Stimulated activated naive CD8-positive, alpha-beta T cell treated with anti-CD3 and anti-CD28 coated beads, Interleukin-15, Interleukin-2, amounts not matched to agents 100 ng/mL and 50 ng/mL, for 24 hours (primary cell): ENCODE data around the gene ARID1B.

Experiments used
- H3K27ac Mint-ChIP-seq: one replicate; pipeline ENCODE4 v1.8.0; 2021; ENCODE audit warnings: mild to moderate bottlenecking, mixed read lengths
- H3K27me3 Mint-ChIP-seq: one replicate; pipeline ENCODE4 v1.8.0; 2021; ENCODE audit warnings: mixed read lengths
- H3K36me3 Mint-ChIP-seq: one replicate; pipeline ENCODE4 v1.8.0; 2021; ENCODE audit warnings: low read depth, mixed read lengths
- H3K4me1 Mint-ChIP-seq: one replicate; pipeline ENCODE4 v1.8.0; 2021; ENCODE audit warnings: low read depth, mixed read lengths
- H3K4me3 Mint-ChIP-seq: one replicate; pipeline ENCODE4 v1.8.0; 2021; ENCODE audit warnings: mild to moderate bottlenecking, mixed read lengths
- H3K9me3 Mint-ChIP-seq: one replicate; pipeline ENCODE4 v1.8.0; 2021; ENCODE audit warnings: mixed read lengths

The ARID1B gene

DNA sequence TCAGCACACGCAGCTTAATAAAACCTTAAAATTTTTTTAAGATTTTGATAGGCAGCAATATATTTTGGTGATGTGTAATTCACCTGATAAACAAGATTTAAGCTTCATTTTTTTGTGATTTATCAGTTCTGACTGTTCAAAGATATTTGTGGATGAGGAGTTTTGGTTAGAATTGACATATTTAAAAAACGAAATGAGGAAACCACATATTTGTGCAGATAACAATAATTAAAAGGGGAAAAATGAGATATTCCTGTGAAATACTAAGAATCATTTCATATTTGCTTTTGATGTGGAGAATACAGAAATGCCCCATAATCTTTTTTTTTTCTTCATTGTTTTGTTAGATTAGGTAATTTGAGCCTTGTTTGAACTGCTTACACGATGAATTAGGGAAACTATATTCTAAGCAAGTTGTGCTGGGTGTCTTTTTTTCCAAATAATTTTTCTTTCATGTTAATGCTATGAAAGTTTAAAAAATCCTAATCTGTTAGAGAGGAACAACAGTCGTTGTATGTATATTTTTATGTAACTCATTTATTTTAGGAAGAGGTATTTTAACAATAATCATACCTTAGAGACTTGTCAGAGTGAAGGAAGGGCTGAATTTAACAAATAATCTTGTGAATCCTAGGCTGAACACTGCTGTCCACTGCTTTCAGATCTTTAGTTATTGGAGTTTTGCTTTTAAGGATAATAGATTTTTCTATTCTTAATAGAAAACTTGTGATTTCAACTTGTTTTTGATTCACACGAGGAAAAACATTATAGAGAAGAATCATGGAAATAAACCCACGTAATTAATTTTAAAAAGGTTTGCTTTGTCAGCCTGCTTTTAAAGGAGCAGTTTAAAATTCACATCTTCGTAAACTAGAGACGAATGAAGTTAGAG, 4.0 kb downstream of the ARID1B start:
- H3K27ac Mint-ChIP-seq, result peak overlapping the region; percentile 92
- peaks cover 55% of the 10 kb centered on the region for H3K4me1 Mint-ChIP-seq
- H3K4me3 Mint-ChIP-seq, result peak overlapping the region; percentile 88
- no peaks in the 10 kb centered on the region for H3K9me3 Mint-ChIP-seq
- no peaks in the 10 kb centered on the region for H3K27me3 Mint-ChIP-seq
- H3K36me3 Mint-ChIP-seq, result peaks cover 15% of the 10 kb centered on the region

GRCh38 chr6:156781861-156782631, 4.9 kb downstream of the ARID1B start:
- peaks cover 56% of the 10 kb centered on the region for H3K4me1 Mint-ChIP-seq
- peak overlapping the region; percentile 88 for H3K4me3 Mint-ChIP-seq
- H3K27ac Mint-ChIP-seq, result peak overlapping the region; percentile 92
- H3K9me3 Mint-ChIP-seq, result no peaks in the 10 kb centered on the region
- H3K27me3 Mint-ChIP-seq, result no peaks in the 10 kb centered on the region
- H3K36me3 Mint-ChIP-seq, result peaks cover 18% of the 10 kb centered on the region

DNA sequence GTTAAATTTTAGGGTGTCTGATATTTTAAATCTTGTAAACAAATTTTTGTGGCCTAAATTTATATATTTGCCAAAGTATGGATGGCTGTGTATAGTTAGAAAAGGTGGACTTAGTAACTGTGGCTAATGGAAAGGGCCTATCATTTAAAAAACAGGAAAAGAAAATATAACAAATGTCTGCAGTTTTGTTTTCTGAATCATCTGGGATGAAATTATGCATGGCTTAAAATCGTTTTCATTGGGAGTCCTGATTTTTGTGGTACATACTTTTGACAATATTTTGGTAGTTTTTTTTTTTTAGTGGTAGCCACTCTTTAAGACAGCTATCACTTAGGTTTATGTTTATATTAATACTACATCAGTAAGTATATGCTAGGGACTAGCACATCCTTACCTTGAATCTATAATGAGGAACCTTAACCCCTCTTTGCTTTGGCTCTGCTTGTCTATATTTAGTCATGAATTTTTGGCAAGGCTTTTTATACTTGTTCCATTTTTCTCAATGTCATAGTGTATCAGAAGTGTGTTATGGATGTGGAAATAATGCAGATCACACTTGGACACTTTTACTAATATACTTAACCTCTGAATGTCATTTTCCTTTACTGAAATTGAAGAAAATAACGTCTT, 5.6 kb downstream of the ARID1B start:
- Mint-ChIP-seq H3K36me3 (peaks cover 20% of the 10 kb centered on the region), H3K4me3 (peak overlapping the region; percentile 88), H3K9me3 (no peaks in the 10 kb centered on the region), H3K27me3 (no peaks in the 10 kb centered on the region), H3K4me1 (peaks cover 63% of the 10 kb centered on the region), H3K27ac (peak overlapping the region; percentile 92)

- peak overlapping the region; percentile 67 for H3K27ac Mint-ChIP-seq
- H3K36me3 Mint-ChIP-seq, result peaks cover 20% of the 10 kb centered on the region
- peak overlapping the region; percentile 24 for H3K4me3 Mint-ChIP-seq
- H3K4me1 Mint-ChIP-seq, result peaks cover 73% of the 10 kb centered on the region
- no peaks in the 10 kb centered on the region for H3K27me3 Mint-ChIP-seq
- no peaks in the 10 kb centered on the region for H3K9me3 Mint-ChIP-seq
These were observed 6.8 kb downstream of the ARID1B start for GRCh38 chr6:156783958-156784357.

DNA sequence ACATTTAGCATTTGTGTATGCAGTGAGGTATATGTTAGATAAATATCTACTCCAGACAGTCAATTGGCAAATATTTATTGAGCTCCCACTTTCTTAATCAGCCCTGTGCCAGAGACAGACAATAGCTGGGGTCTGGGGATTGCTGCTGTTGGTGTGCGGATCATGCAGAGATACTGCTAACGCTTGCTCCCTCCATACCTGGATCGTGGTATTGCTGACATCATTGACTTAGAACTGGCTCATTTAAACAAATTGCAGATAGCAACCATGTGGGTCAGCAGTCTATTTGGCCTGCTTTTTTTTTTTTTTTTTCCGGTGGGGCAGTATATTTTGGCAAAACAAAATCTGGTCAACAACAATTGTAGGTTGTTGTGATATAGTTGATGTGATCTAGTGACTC, 9.5 kb downstream of the ARID1B start:
- H3K27ac Mint-ChIP-seq, result no peak overlapping the region
- no peaks in the 10 kb centered on the region for H3K27me3 Mint-ChIP-seq
- H3K4me1 Mint-ChIP-seq, result peaks cover 91% of the 10 kb centered on the region
- no peaks in the 10 kb centered on the region for H3K9me3 Mint-ChIP-seq
- H3K4me3 Mint-ChIP-seq, result no peak overlapping the region
- H3K36me3 Mint-ChIP-seq, result peaks cover 26% of the 10 kb centered on the region

DNA sequence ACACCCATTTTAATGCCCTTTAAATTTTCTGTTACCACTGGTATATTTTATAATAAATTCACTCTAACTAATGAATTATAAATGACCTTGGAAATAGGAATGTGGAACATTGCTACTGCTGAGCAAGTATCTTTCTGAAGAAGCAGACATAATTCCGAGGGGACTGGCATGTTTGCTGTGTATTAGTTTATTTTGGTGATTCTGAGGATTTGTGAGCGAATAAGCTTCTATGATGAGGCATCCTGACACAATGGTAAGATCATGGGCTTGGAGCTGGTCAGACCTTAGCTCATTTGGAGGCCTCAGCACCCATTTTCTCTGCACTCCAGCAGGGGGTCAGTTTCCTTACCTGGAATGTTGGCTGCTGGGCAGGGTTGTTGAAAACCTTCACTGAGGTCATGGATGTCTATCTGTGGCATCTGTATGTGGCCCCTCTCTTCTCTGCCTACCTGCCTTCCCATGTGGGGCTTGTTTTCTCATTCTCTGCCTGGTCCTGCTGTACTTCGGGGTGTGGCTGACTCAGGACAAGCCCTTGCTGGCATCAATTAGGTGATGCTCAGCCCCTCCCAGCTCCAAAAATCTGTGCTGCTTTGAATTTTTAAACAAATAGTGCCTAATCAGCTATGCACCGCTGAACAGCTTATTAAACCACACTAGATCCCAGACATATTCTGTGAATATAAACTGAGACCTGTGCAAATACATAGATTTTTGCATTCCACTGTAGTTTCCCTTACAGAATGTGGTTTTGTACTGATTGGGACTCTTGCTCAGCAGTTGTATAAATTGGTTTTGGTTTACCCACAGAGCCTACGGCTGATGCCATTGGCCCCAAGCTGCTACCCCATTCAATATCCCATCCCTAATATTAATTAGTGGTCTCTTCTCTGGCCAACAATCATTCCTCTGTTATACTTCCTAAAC, 10.7 kb downstream of the ARID1B start:
- H3K27me3 Mint-ChIP-seq, result no peaks in the 10 kb centered on the region
- no peaks in the 10 kb centered on the region for H3K9me3 Mint-ChIP-seq
- H3K36me3 Mint-ChIP-seq, result peaks cover 26% of the 10 kb centered on the region
- no peak overlapping the region for H3K27ac Mint-ChIP-seq
- peaks cover 94% of the 10 kb centered on the region for H3K4me1 Mint-ChIP-seq
- H3K4me3 Mint-ChIP-seq, result no peak overlapping the region

- peaks cover 92% of the 10 kb centered on the region for H3K4me1 Mint-ChIP-seq
- no peak overlapping the region for H3K4me3 Mint-ChIP-seq
- no peaks in the 10 kb centered on the region for H3K27me3 Mint-ChIP-seq
- H3K9me3 Mint-ChIP-seq, result no peaks in the 10 kb centered on the region
- no peak overlapping the region for H3K27ac Mint-ChIP-seq
- peaks cover 21% of the 10 kb centered on the region for H3K36me3 Mint-ChIP-seq
These were observed 12.1 kb downstream of the ARID1B start for GRCh38 chr6:156789081-156789943.

- peaks cover 17% of the 10 kb centered on the region for H3K36me3 Mint-ChIP-seq
- H3K4me3 Mint-ChIP-seq, result peak overlapping the region; percentile 42
- H3K4me1 Mint-ChIP-seq, result peaks cover 96% of the 10 kb centered on the region
- H3K27ac Mint-ChIP-seq, result peak overlapping the region; percentile 93
- no peaks in the 10 kb centered on the region for H3K27me3 Mint-ChIP-seq
- H3K9me3 Mint-ChIP-seq, result no peaks in the 10 kb centered on the region
These were observed 13.6 kb downstream of the ARID1B start for GRCh38 chr6:156790711-156791319.

DNA sequence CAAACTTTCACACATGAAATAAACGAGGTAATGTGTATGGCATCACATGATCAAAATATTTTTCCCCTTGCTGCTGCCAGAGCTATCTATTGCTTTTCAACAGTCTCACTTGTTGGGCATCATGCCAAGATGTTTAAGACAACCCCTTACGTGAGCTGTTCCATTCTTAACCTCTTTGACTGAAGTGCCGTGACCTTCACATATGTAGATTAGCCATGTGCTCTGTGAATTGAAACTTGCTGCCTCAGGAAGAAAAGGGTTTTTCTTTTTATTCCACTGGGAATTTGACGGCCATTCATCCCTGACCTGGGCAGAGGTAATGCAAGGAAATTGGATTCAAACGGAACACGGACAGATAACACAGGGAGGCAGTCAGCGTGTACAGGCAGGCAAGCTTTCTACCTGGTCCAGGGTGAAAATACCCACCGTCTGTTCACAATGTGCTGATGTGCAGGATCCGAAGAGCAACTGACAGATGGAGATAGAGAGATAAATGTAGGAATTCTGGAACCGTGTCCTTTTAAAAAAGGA, 14.2 kb downstream of the ARID1B start:
- Mint-ChIP-seq H3K27me3 (no peaks in the 10 kb centered on the region), H3K36me3 (peaks cover 14% of the 10 kb centered on the region), H3K4me1 (peaks cover 96% of the 10 kb centered on the region), H3K27ac (peak overlapping the region; percentile 93), H3K9me3 (no peaks in the 10 kb centered on the region), H3K4me3 (peak overlapping the region; percentile 42)

GRCh38 chr6:156793200-156793599, 16.0 kb downstream of the ARID1B start:
- H3K36me3 Mint-ChIP-seq, result peaks cover 14% of the 10 kb centered on the region
- no peak overlapping the region for H3K4me3 Mint-ChIP-seq
- H3K27me3 Mint-ChIP-seq, result no peaks in the 10 kb centered on the region
- no peak overlapping the region for H3K27ac Mint-ChIP-seq
- H3K9me3 Mint-ChIP-seq, result no peaks in the 10 kb centered on the region
- peaks cover 96% of the 10 kb centered on the region for H3K4me1 Mint-ChIP-seq

GRCh38 chr6:156794546-156795354, 17.6 kb downstream of the ARID1B start:
- Mint-ChIP-seq H3K4me3 (peak overlapping the region; percentile 20), H3K27ac (peak overlapping the region; percentile 76)

DNA sequence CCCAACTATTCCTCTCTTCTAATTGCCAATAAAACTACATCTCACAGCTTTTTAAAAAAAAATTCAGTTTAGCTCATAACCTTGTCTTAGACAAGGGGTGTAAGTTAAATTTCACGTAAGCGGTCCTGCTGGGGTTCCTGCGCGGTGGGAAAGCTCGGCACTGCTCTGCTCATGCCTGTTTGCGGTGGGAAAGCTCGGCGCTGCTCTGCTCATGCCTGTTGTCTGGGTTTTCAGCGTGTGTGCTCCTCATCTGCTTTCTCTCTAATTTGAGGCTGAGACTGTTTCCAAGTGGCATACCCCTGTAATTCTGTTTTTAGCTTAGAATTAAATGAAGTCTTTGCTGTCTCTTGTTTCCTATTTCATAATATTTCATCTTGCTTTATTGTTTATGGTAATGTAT, 18.6 kb downstream of the ARID1B start:
- peak overlapping the region; percentile 76 for H3K27ac Mint-ChIP-seq
- H3K9me3 Mint-ChIP-seq, result no peaks in the 10 kb centered on the region
- H3K4me3 Mint-ChIP-seq, result peak overlapping the region; percentile 20
- H3K36me3 Mint-ChIP-seq, result peaks cover 28% of the 10 kb centered on the region
- H3K4me1 Mint-ChIP-seq, result peaks cover 85% of the 10 kb centered on the region
- no peaks in the 10 kb centered on the region for H3K27me3 Mint-ChIP-seq

More at GRCh38 chr6:156794546-156795354, 17.6 kb downstream of the ARID1B start:
- H3K27me3 Mint-ChIP-seq, result no peaks in the 10 kb centered on the region
- H3K4me1 Mint-ChIP-seq, result peaks cover 94% of the 10 kb centered on the region
- no peaks in the 10 kb centered on the region for H3K9me3 Mint-ChIP-seq
- peaks cover 26% of the 10 kb centered on the region for H3K36me3 Mint-ChIP-seq
